Measurements from ENCODE around the gene OR2V2. TPM values are rescaled to one million over a fixed set of nuclear protein-coding genes. Genes with fewer than 3 reads are reported as not detected.

Gene OR2V2
- total and polyA plus RNA-seq, 2 donors (not counting 3 experiments of a cell fraction or from before 2014, with no cell fraction given): not detected

DNA sequence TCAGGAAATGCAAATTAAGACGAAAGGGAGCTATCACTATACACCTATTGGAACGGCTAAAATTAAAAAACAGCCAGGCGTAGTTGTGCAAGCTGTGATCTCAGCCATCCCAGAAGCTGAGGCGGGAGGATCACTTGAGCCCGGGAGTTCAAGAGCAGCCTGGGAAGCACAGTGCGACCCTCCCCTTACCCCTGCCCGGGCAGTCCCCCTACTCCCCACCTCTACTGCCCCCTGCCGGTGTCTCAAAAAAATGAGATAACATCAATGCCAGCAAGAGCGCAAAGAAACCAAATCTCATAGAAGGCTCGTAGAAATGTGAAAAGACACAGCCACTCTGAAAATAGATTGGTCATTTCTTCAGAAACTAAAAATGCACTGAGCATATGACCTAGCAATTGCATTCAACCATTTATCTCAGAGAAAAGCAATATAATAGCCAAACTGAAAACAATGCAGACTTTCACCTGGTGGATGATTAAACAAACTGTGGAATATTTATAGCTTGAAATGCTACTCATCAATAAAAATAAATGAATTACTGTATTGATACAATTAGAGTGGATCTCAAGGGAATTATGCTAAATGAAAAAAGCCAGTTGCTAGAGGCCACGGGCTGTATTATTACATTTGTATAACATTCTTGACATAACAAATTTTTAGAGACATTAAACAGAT lies 20.6 kb downstream of the OR2V2 start:
- no peaks in the 10 kb centered on the region for H3K36me3 ChIP-seq (ENCODE audit: control insufficient read depth in 2 of 2, extremely low read depth in 1 of 2, insufficient read depth in 2 of 2, low read length in 2 of 2)
- H4K20me1 ChIP-seq (replicated peaks; ENCODE audit: control insufficient read depth, extremely low read depth, insufficient read depth, low read length): no peaks in the 10 kb centered on the region
- DNase-seq (ENCODE audit: low read depth, low spot score) (no peak), FAIRE-seq (peak; percentile 58)
- no peak overlapping the region for H3K4me2 ChIP-seq (ENCODE audit: insufficient read depth, low read length)
- no peaks in the 10 kb centered on the region for H3K9me1 ChIP-seq (replicated peaks; ENCODE audit: control insufficient read depth, extremely low read depth, insufficient read depth, low read length)
- peaks cover 21 to 33% of the 10 kb centered on the region in 2 experiments for H3K27me3 ChIP-seq (ENCODE audit: control insufficient read depth in 2 of 2, insufficient read depth in 2 of 2, low read length in 2 of 2)
- no peak for TF ChIP-seq POLR2AphosphoS5 (IDR thresholded peaks at IDR 0.05; ENCODE audit: insufficient read depth, low read depth, low read length)
- TF ChIP-seq, protein P1, sequence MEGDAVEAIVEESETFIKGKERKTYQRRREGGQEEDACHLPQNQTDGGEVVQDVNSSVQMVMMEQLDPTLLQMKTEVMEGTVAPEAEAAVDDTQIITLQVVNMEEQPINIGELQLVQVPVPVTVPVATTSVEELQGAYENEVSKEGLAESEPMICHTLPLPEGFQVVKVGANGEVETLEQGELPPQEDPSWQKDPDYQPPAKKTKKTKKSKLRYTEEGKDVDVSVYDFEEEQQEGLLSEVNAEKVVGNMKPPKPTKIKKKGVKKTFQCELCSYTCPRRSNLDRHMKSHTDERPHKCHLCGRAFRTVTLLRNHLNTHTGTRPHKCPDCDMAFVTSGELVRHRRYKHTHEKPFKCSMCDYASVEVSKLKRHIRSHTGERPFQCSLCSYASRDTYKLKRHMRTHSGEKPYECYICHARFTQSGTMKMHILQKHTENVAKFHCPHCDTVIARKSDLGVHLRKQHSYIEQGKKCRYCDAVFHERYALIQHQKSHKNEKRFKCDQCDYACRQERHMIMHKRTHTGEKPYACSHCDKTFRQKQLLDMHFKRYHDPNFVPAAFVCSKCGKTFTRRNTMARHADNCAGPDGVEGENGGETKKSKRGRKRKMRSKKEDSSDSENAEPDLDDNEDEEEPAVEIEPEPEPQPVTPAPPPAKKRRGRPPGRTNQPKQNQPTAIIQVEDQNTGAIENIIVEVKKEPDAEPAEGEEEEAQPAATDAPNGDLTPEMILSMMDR (IDR thresholded peaks at IDR 0.05; ENCODE audit: extremely low read depth in 1 of 2, insufficient read depth in 1 of 2, low read depth in 1 of 2, low read length in 2 of 2): peak; percentile 45 to 47
- TF ChIP-seq GATA2 (IDR thresholded peaks at IDR 0.05; ENCODE audit: insufficient read depth, insufficient read length, low read depth, low read length): peak; percentile 75
- no peak overlapping the region for H3K4me3 ChIP-seq (replicated peaks in 1 of 3; ENCODE audit: insufficient read depth in 1 of 3, low read depth in 1 of 3, low read length in 3 of 3)
- CTCF ChIA-PET: interaction anchor here (0.9 to 2.3 kb wide), 9 partner anchors 16 to 383 kb away, joined by 3 to 24 read pairs (median 3); no protein-coding TSS in a partner anchor
- POLR2A ChIA-PET: no interaction called here
- no peaks in the 10 kb centered on the region for H3K9me3 ChIP-seq (replicated peaks; ENCODE audit: control insufficient read depth, insufficient read depth, low read length)
- no peak overlapping the region for H3K9ac ChIP-seq (replicated peaks; ENCODE audit: extremely low read depth, insufficient read depth, low read length)
- H2AFZ ChIP-seq (ENCODE audit: low read depth, low read length): no peak overlapping the region
- BruUV-seq (replicated peaks): no TSS peak
- no peak overlapping the region for H3K27ac ChIP-seq (ENCODE audit: insufficient read depth, low read depth, low read length)
- intact Hi-C loops (cut with micrococcal nuclease) (loop anchor here (1.0 to 2.0 kb wide), 2 partner anchors 299 to 384 kb away; no protein-coding TSS in a partner anchor), dilution Hi-C loops (cut with MboI; ENCODE audit: extremely low pct_ligation_motif_present, low sequenced_read_pairs) (no loop called here)
- H3K4me1 ChIP-seq (ENCODE audit: control insufficient read depth, extremely low read depth, insufficient read depth, low read length): peaks cover 12% of the 10 kb centered on the region
- H3K79me2 ChIP-seq (ENCODE audit: control insufficient read depth, insufficient read depth, low read length): no peaks in the 10 kb centered on the region

DNA sequence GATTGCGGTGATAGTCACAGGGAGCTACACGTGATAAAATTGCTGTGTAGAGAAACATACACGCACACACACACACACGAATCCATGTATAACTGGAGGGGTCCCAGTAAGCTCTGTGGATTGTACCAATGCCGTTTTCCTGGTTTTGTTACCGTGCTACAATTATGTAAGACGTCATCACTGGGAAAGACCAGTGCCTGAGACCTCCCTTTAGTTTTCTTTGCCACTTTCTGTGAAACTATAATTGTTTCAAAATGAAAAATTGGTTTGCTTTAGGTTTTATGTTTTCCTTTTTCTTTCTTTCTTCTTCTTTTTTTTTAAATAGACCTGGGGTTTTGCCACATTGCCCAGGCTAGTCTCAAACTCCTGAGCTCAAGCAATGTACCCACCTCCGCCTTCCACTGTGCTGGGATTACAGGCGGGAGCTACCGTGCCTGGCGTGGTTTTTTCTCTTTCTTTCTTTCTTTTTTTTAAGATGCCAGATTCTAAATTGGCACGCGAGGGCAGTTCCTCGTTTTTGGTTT lies 21.3 kb downstream of the OR2V2 start:
- DNase-seq (ENCODE audit: low read depth, low spot score) (no peak), FAIRE-seq (no peak)
- intact Hi-C loops (cut with micrococcal nuclease): loop anchor here (2.0 kb wide), 1 partner anchor 300 kb away; no protein-coding TSS in a partner anchor
- Histone ChIP-seq H3K36me3 (ENCODE audit: control insufficient read depth in 2 of 2, extremely low read depth in 1 of 2, insufficient read depth in 2 of 2, low read length in 2 of 2) (no peaks in the 10 kb centered on the region), H3K4me3 (replicated peaks in 1 of 3; ENCODE audit: insufficient read depth in 1 of 3, low read depth in 1 of 3, low read length in 3 of 3) (no peak overlapping the region), H3K9ac (replicated peaks; ENCODE audit: extremely low read depth, insufficient read depth, low read length) (no peak overlapping the region), H2AFZ (ENCODE audit: low read depth, low read length) (no peak overlapping the region), H3K9me3 (replicated peaks; ENCODE audit: control insufficient read depth, insufficient read depth, low read length) (no peaks in the 10 kb centered on the region), H3K9me1 (replicated peaks; ENCODE audit: control insufficient read depth, extremely low read depth, insufficient read depth, low read length) (no peaks in the 10 kb centered on the region), H3K4me1 (ENCODE audit: control insufficient read depth, extremely low read depth, insufficient read depth, low read length) (peaks cover 10% of the 10 kb centered on the region), H3K4me2 (ENCODE audit: insufficient read depth, low read length) (no peak overlapping the region), H4K20me1 (replicated peaks; ENCODE audit: control insufficient read depth, extremely low read depth, insufficient read depth, low read length) (no peaks in the 10 kb centered on the region), H3K27ac (ENCODE audit: insufficient read depth, low read depth, low read length) (no peak overlapping the region), H3K27me3 (ENCODE audit: control insufficient read depth in 2 of 2, insufficient read depth in 2 of 2, low read length in 2 of 2) (peaks cover 21 to 33% of the 10 kb centered on the region in 2 experiments), H3K79me2 (ENCODE audit: control insufficient read depth, insufficient read depth, low read length) (no peaks in the 10 kb centered on the region)
- no TSS peak for BruUV-seq (replicated peaks)
- CTCF ChIA-PET: interaction anchor here (0.9 to 2.3 kb wide), 9 partner anchors 16 to 384 kb away, joined by 3 to 24 read pairs (median 3); no protein-coding TSS in a partner anchor
- TF ChIP-seq POLR2A (IDR thresholded peaks at IDR 0.05; ENCODE audit: low read depth, low read length) (no peak), POLR2AphosphoS5 (IDR thresholded peaks at IDR 0.05; ENCODE audit: insufficient read depth, low read depth, low read length) (no peak), EZH2 (IDR thresholded peaks at IDR 0.05; ENCODE audit: borderline replicate concordance, low read depth, low read length, severe bottlenecking) (no peak), GATA2 (IDR thresholded peaks at IDR 0.05; ENCODE audit: insufficient read depth, insufficient read length, low read depth, low read length) (no peak), FOS (IDR thresholded peaks at IDR 0.05; ENCODE audit: borderline replicate concordance, insufficient read depth, low read length) (no peak), JUN (IDR thresholded peaks at IDR 0.05; ENCODE audit: borderline replicate concordance, insufficient read depth, insufficient read length, low read depth) (no peak), MYC (IDR thresholded peaks at IDR 0.05; ENCODE audit: low read depth, low read length) (no peak)
- TF ChIP-seq, protein P2, sequence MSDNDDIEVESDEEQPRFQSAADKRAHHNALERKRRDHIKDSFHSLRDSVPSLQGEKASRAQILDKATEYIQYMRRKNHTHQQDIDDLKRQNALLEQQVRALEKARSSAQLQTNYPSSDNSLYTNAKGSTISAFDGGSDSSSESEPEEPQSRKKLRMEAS (IDR thresholded peaks at IDR 0.05; ENCODE audit: insufficient read depth, insufficient read length): no peak
- TF ChIP-seq, protein P1 (IDR thresholded peaks at IDR 0.05; ENCODE audit: extremely low read depth in 1 of 2, insufficient read depth in 1 of 2, low read depth in 1 of 2, low read length in 2 of 2): no peak
- POLR2A ChIA-PET: no interaction called here
- dilution Hi-C loops (cut with MboI; ENCODE audit: extremely low pct_ligation_motif_present, low sequenced_read_pairs): no loop called here

All from endothelial cell of umbilical vein (primary cell).